Measurements from ENCODE around the gene RGS19. TPM values are rescaled to one million over a fixed set of nuclear protein-coding genes. Genes with fewer than 3 reads are reported as not detected.

RGS19 gene
- total RNA-seq, 4 donors from 2014 or later: 3.4 to 16.0 (median 10.5) TPM

- H3K36me3 ChIP-seq: no peaks in the 10 kb centered on the region
- H3K9me3 ChIP-seq: no peaks in the 10 kb centered on the region
- peak; percentile 34 for ATAC-seq
- peaks cover 99% of the 10 kb centered on the region for H3K27me3 ChIP-seq
- H3K4me3 ChIP-seq: peak overlapping the region in 1 of 2 donors; percentile 48
- no peak for TF ChIP-seq CTCF (IDR thresholded peaks at IDR 0.05)
- no peak for TF ChIP-seq POLR2AphosphoS5 (IDR thresholded peaks at IDR 0.05)
- TF ChIP-seq POLR2A (IDR thresholded peaks at IDR 0.05): peak in 1 of 2 donors; percentile 17
- TF ChIP-seq EP300 (IDR thresholded peaks at IDR 0.05): no peak
- WGBS, 2 donors (ENCODE audit: low coverage in 1 of 2): 67 to 81% methylated on average over 4 to 5 of the region's 14 CpGs
- peak overlapping the region in 3 of 4 donors; percentile 31 to 51 (median 47) for H3K27ac ChIP-seq
- H3K4me1 ChIP-seq: peaks cover 0 to 47% (median 14%) of the 10 kb centered on the region in 3 donors
Measured at GRCh38 chr20:64044484-64045247, 34.7 kb downstream of the RGS19 start.

GRCh38 chr20:64043768-64044167 is 35.5 kb downstream of the RGS19 start:
- ATAC-seq: no peak
- WGBS, 2 donors (ENCODE audit: low coverage in 1 of 2): 76 to 80% methylated on average over 7 to 9 of the region's 9 CpGs
- no peak for TF ChIP-seq POLR2AphosphoS5 (IDR thresholded peaks at IDR 0.05)
- no peak for TF ChIP-seq CTCF (IDR thresholded peaks at IDR 0.05)
- no peak for TF ChIP-seq EP300 (IDR thresholded peaks at IDR 0.05)
- no peak for TF ChIP-seq POLR2A (IDR thresholded peaks at IDR 0.05)
- no peak overlapping the region for H3K27ac ChIP-seq
- H3K4me3 ChIP-seq: no peak overlapping the region
- no peaks in the 10 kb centered on the region for H3K36me3 ChIP-seq
- H3K27me3 ChIP-seq: peaks cover 99% of the 10 kb centered on the region
- H3K4me1 ChIP-seq: peaks cover 0 to 49% (median 19%) of the 10 kb centered on the region in 3 donors
- no peaks in the 10 kb centered on the region for H3K9me3 ChIP-seq

DNA sequence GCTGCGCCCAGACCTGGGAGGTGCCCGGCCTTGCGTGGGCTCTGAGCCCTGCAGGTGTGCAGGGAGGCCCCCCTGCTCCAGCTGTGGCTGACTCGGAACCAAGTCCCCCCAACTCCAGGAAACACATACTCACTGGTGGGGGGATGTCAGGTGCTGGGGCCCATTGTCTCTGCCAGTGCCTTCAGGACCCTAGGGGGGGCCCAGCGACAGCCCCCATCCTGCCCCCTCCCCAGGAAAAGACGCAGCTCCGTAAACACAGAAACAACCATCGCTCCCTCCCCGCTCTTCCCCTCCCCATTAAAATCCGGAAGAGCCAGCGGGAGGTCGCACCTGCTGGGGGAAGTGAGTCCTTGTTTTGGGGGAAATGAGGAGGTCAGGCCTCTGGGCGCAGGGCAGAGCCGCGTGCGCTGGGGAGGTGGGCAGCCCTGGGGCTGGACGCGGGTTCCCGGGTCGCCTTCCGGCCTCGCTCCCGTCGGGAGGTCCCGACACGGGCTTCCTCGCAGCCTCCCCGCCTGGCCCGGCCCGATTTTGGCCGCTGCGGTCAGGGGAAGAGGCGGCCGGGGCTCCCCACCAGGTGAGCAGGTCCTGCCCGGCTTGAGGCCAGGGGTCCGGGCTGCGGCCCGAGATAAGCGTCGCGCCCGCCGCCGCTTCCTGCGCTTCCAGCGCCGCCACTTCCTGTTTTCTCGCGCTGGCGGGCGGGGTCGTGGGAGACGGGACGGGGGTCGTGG is 37.1 kb downstream of the RGS19 start:
- ATAC-seq: no peak
- 4% methylated on average over 4 of the region's 55 CpGs; no CpG with 5 or more reads in 1 of the 2 donors for WGBS, 2 donors (ENCODE audit: low coverage in 1 of 2)
- no peaks in the 10 kb centered on the region for H3K9me3 ChIP-seq
- peaks cover 0 to 54% (median 27%) of the 10 kb centered on the region in 3 donors for H3K4me1 ChIP-seq
- H3K27me3 ChIP-seq: peaks cover 99% of the 10 kb centered on the region
- TF ChIP-seq POLR2AphosphoS5 (IDR thresholded peaks at IDR 0.05) (no peak), CTCF (IDR thresholded peaks at IDR 0.05) (no peak), POLR2A (IDR thresholded peaks at IDR 0.05) (no peak), EP300 (IDR thresholded peaks at IDR 0.05) (no peak)
- peak overlapping the region in 3 of 4 donors; percentile 60 to 69 (median 66) for H3K27ac ChIP-seq
- H3K4me3 ChIP-seq: peak overlapping the region in 1 of 2 donors; percentile 50
- H3K36me3 ChIP-seq: no peaks in the 10 kb centered on the region

- Histone ChIP-seq H3K27ac (peak overlapping the region in 3 of 4 donors; percentile 60 to 69 (median 66)), H3K36me3 (no peaks in the 10 kb centered on the region), H3K4me1 (peaks cover 0 to 54% (median 27%) of the 10 kb centered on the region in 3 donors), H3K4me3 (peak overlapping the region in 1 of 2 donors; percentile 50), H3K9me3 (no peaks in the 10 kb centered on the region), H3K27me3 (peaks cover 99% of the 10 kb centered on the region)
- 5% methylated on average over 4 of the region's 11 CpGs; no CpG with 5 or more reads in 1 of the 2 donors for WGBS, 2 donors (ENCODE audit: low coverage in 1 of 2)
- TF ChIP-seq POLR2A (IDR thresholded peaks at IDR 0.05): no peak
- no peak for TF ChIP-seq EP300 (IDR thresholded peaks at IDR 0.05)
- TF ChIP-seq CTCF (IDR thresholded peaks at IDR 0.05): no peak
- TF ChIP-seq POLR2AphosphoS5 (IDR thresholded peaks at IDR 0.05): no peak
- ATAC-seq: no peak
Measured at GRCh38 chr20:64041781-64042053, 37.6 kb downstream of the RGS19 start.

Measured in gastroesophageal sphincter (tissue), 4 donors.